Body of pancreas (tissue), 4 donors: ENCODE data around the gene LMTK2.

ENCODE experiments used
- POLR2A ChIP-seq, 3 donors: fragments of 450-650 bp; IDR thresholded peaks; one replicate each; pipeline ENCODE4 v1.6.1; 2016; ENCODE audit warnings: antibody characterized with exemption in 3 of 3, mild to moderate bottlenecking in 2 of 3
- TF ChIP-seq, protein P1 (sequence below), 7 experiments: fragments of 450-650 bp in 4 of 7; fragments of 200-600 bp in 3 of 7; sonication (generic) in 3 of 7; IDR thresholded peaks; one replicate each; pipeline ENCODE4 v1.5.1; 2016 to 2019; ENCODE audit warnings: antibody characterized with exemption in 7 of 7

DNA sequence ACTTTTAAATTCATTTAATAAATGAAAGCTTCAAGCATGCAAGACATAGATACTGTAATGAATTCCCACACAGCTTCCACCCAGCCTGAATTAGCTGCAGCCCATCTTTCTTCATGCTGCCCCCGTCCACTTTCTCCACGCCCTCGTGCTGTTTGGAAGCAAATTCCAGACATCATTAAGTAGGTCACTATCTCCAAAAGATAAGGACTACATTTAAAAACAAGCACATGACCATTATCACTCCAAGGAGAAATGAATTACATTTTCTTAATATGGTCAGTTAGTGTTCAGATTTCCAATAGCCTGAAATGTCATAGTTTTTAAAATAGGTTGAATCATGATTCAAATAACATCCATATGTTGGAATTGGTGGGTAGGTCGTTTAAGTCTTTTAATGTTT lies 24.3 kb downstream of the LMTK2 start:
- TF ChIP-seq, protein P1, sequence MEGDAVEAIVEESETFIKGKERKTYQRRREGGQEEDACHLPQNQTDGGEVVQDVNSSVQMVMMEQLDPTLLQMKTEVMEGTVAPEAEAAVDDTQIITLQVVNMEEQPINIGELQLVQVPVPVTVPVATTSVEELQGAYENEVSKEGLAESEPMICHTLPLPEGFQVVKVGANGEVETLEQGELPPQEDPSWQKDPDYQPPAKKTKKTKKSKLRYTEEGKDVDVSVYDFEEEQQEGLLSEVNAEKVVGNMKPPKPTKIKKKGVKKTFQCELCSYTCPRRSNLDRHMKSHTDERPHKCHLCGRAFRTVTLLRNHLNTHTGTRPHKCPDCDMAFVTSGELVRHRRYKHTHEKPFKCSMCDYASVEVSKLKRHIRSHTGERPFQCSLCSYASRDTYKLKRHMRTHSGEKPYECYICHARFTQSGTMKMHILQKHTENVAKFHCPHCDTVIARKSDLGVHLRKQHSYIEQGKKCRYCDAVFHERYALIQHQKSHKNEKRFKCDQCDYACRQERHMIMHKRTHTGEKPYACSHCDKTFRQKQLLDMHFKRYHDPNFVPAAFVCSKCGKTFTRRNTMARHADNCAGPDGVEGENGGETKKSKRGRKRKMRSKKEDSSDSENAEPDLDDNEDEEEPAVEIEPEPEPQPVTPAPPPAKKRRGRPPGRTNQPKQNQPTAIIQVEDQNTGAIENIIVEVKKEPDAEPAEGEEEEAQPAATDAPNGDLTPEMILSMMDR (IDR thresholded peaks at IDR 0.05) = no peak
- no peak for TF ChIP-seq POLR2A (IDR thresholded peaks at IDR 0.05)
